ENCODE results near the gene TMEM52. TPM values are rescaled to one million over a fixed set of nuclear protein-coding genes. Genes with fewer than 3 reads are reported as not detected.

The TMEM52 gene
- total RNA-seq, 1 experiment from 2014 or later, result 9.6 TPM

DNA sequence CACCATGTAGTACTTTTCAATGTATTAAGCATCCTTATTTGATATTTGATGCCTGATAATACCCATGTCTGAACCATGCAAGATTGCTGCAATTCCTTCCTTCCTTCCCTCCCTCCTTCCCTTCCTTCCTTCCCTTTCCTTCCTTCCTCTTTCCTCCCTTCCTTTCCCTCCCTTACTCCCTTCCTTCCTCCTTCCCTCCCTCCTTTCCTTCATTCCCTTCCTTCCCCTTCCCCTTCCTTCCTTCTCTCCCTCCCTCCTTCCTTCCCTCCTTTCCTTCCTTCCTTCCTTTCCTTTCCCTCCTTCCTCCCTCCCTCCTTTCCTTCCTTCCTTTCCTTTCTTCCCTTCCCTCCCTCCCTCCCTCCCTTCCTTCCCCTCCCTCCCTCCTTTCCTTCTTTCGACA lies 29.7 kb upstream of the TMEM52 start:
- H4K20me1 ChIP-seq (ENCODE audit: control insufficient read depth, insufficient read depth, insufficient read length), result peaks cover under 1% of the 10 kb centered on the region
- WGBS (ENCODE audit: extremely low coverage, insufficient read length, low lambda C conversion rate), result no CpG with 5 or more reads among the region's 1 CpG
- H3K9me3 Mint-ChIP-seq, result peaks cover 4 to 5% of the 10 kb centered on the region in 2 experiments; a peak in 3 of 5 replicates
- no peaks in the 10 kb centered on the region for H3K23me2 ChIP-seq (ENCODE audit: insufficient read length, low read depth, low read length, poor library complexity, severe bottlenecking)
- H3K4me1 ChIP-seq (ENCODE audit: insufficient read depth, low read length), result no peaks in the 10 kb centered on the region
- no peak overlapping the region for H3K27ac ChIP-seq (ENCODE audit: insufficient read length, low read depth, low read length)
- no peak overlapping the region for H3K18ac ChIP-seq (ENCODE audit: insufficient read length, low read depth, low read length)
- no peak overlapping the region for H3K4ac ChIP-seq (ENCODE audit: low read depth, low read length)
- H2BK5ac ChIP-seq (ENCODE audit: insufficient read length, low read length), result no peak overlapping the region
- no peak overlapping the region for H3K9ac ChIP-seq (ENCODE audit: extremely low read depth, insufficient read length, low read length)
- H3K27ac Mint-ChIP-seq, result no peak overlapping the region
- H3K14ac ChIP-seq (ENCODE audit: insufficient read depth, low read length), result no peak overlapping the region
- H4K91ac ChIP-seq (ENCODE audit: insufficient read length, low read depth, low read length), result no peak overlapping the region
- peaks cover 10% of the 10 kb centered on the region for H3K27me3 Mint-ChIP-seq (ENCODE audit: low read depth)
- no peak overlapping the region for H3T11ph ChIP-seq (ENCODE audit: low read length)
- H3K4me1 Mint-ChIP-seq, result peaks cover 4 to 9% of the 10 kb centered on the region in 2 experiments; a peak in 3 of 4 replicates
- H3K4me2 ChIP-seq (ENCODE audit: insufficient read depth, insufficient read length, low read length), result no peak overlapping the region
- H3K36me3 Mint-ChIP-seq (ENCODE audit: insufficient read depth in 1 of 3, low read depth in 3 of 3), result no peaks in the 10 kb centered on the region
- no peak overlapping the region for H3K4me3 Mint-ChIP-seq
- no peaks in the 10 kb centered on the region for H3K9me3 ChIP-seq (ENCODE audit: control insufficient read depth, low read depth, low read length)
- H4K5ac ChIP-seq (ENCODE audit: insufficient read length, low read depth, low read length), result no peak overlapping the region
- no peak overlapping the region for H2AK5ac ChIP-seq (ENCODE audit: insufficient read length, low read length)
- no peaks in the 10 kb centered on the region for H3K27me3 ChIP-seq (ENCODE audit: insufficient read depth, low read length)
- no peak overlapping the region for H4K8ac ChIP-seq (replicated peaks; ENCODE audit: insufficient read length, low read depth, low read length)
- no peak overlapping the region for H2AFZ ChIP-seq (ENCODE audit: low read length)
- no peak overlapping the region for H2BK120ac ChIP-seq (ENCODE audit: low read depth, low read length, poor library complexity, severe bottlenecking)
- H3K79me1 ChIP-seq (ENCODE audit: insufficient read depth, low read depth, low read length, poor library complexity, severe bottlenecking), result no peaks in the 10 kb centered on the region
- H2BK20ac ChIP-seq (ENCODE audit: low read depth, low read length, poor library complexity, severe bottlenecking), result no peak overlapping the region
- no peak overlapping the region for H3K23ac ChIP-seq (ENCODE audit: insufficient read length, low read depth, low read length)
- H3K79me2 ChIP-seq (ENCODE audit: insufficient read depth, low read length), result no peaks in the 10 kb centered on the region
- DNase-seq, result no peak
- H3K56ac ChIP-seq (ENCODE audit: insufficient read length, low read depth, low read length), result no peak overlapping the region
- no peak overlapping the region for H2BK12ac ChIP-seq (ENCODE audit: insufficient read length, low read depth, low read length)
- H2BK15ac ChIP-seq (ENCODE audit: low read depth, low read length), result no peak overlapping the region
- no peak for TF ChIP-seq CTCF (conservative IDR thresholded peaks at IDR 0.05)

Measured in H9 (cell line).